GM23248 (cell line): ENCODE measurements around the gene PINK1. TPM values are rescaled to one million over a fixed set of nuclear protein-coding genes. Genes with fewer than 3 reads are reported as not detected.
"Not testable (repeated sequence)": the region's sequence is repeated elsewhere in the genome, so short reads cannot be mapped to it uniquely, and the experiment has no call there.

Source experiments
- DNase-seq: peaks from one replicate; pipeline ENCODE4 v3.0.0-alpha.2; 2015
- H2AFZ ChIP-seq: fragments of 200-600 bp; sonication (generic); 2 replicates; pipeline ENCODE4 v1.6.1; 2016; ENCODE audit warnings: antibody characterized with exemption
- H3F3A ChIP-seq: fragments of 200-600 bp; sonication (generic); 2 replicates; pipeline ENCODE4 v1.6.1; 2016; ENCODE audit warnings: mild to moderate bottlenecking, antibody characterized with exemption, mixed run types; ENCODE audit not compliant: insufficient read depth
- H3K27ac ChIP-seq: fragments of 200-600 bp; sonication (generic); 2 replicates; pipeline ENCODE4 v1.5.1; 2016; ENCODE audit warnings: mild to moderate bottlenecking
- H3K27me3 ChIP-seq: fragments of 200-600 bp; sonication (generic); replicated peaks from 2 replicates; pipeline ENCODE4 v1.6.1; 2016; ENCODE audit warnings: mild to moderate bottlenecking; ENCODE audit not compliant: insufficient read depth
- H3K36me3 ChIP-seq: fragments of 200-600 bp; sonication (generic); 2 replicates; pipeline ENCODE4 v1.6.1; 2016; ENCODE audit warnings: low read depth, mild to moderate bottlenecking
- H3K4me1 ChIP-seq: fragments of 200-600 bp; sonication (generic); 2 replicates; pipeline ENCODE4 v1.6.1; 2016; ENCODE audit warnings: mild to moderate bottlenecking; ENCODE audit not compliant: insufficient read depth
- H3K4me2 ChIP-seq: fragments of 200-600 bp; sonication (generic); one replicate; pipeline ENCODE4 v1.6.1; 2016; ENCODE audit warnings: mild to moderate bottlenecking; ENCODE audit not compliant: unreplicated experiment
- H3K4me3 ChIP-seq: fragments of 200-600 bp; sonication (generic); 2 replicates; pipeline ENCODE4 v1.5.1; 2016; ENCODE audit warnings: mild to moderate bottlenecking
- H3K79me2 ChIP-seq: fragments of 200-600 bp; sonication (generic); 2 replicates; pipeline ENCODE4 v1.6.1; 2016; ENCODE audit warnings: mild to moderate bottlenecking; ENCODE audit not compliant: insufficient read depth
- H3K9ac ChIP-seq: fragments of 200-600 bp; sonication (generic); 2 replicates; pipeline ENCODE4 v1.6.1; 2016; ENCODE audit warnings: mild to moderate bottlenecking
- H3K9me2 ChIP-seq: fragments of 200-600 bp; sonication (generic); 2 replicates; pipeline ENCODE4 v1.6.1; 2016; ENCODE audit warnings: mixed run types, mild to moderate bottlenecking, moderate library complexity; ENCODE audit not compliant: insufficient read depth
- H3K9me3 ChIP-seq: fragments of 200-600 bp; sonication (generic); one replicate; pipeline ENCODE4 v1.6.1; 2017; ENCODE audit warnings: low read depth
- H4K20me1 ChIP-seq: fragments of 200-600 bp; sonication (generic); 2 replicates; pipeline ENCODE4 v1.6.0; 2016; ENCODE audit not compliant: insufficient read depth
- EZH2 ChIP-seq: fragments of 200-600 bp; sonication (generic); IDR thresholded peaks from 2 replicates; pipeline ENCODE4 v1.6.1; 2018; ENCODE audit warnings: antibody characterized with exemption, mild to moderate bottlenecking; ENCODE audit not compliant: insufficient read depth, poor library complexity, severe bottlenecking
- EZH2phosphoT487 ChIP-seq: fragments of 200-600 bp; sonication (generic); IDR thresholded peaks from 2 replicates; pipeline ENCODE4 v1.6.1; 2018; ENCODE audit warnings: antibody characterized with exemption, moderate library complexity, mild to moderate bottlenecking, low read depth; ENCODE audit not compliant: insufficient read depth
- WGBS, 2 experiments: methylation state at CpG; one replicate each; pipeline ENCODE4 v1.1.6; 2015 to 2017; ENCODE audit warnings: low lambda C conversion rate in 2 of 2, low coverage in 1 of 2; ENCODE audit errors: missing lambda C conversion rate in 2 of 2; 5-methylcytosine and 5-hydroxymethylcytosine counted together
- in situ Hi-C: fragments of 300-500 bp; cut with MboI; formaldehyde crosslinking; loops from 2 replicates; pipeline ENCODE4 v1.15.0; 2020
- polyA plus RNA-seq: library from polyadenylated mRNA; unstranded; fragments of >200 nt; fragmentation: Nextera tagmentation; extraction: Ambion mirVana; gene quantifications from 2 replicates; pipeline ENCODE4 v1.2.1, GENCODE V29; 2016
- total RNA-seq: library from RNA; depleted of rRNA; stranded (reverse); fragments of >200 nt; shearing (Covaris generic); gene quantifications from 2 replicates; pipeline ENCODE4 v1.2.3, GENCODE V29; 2014

PINK1 gene
- total and polyA plus RNA-seq, 2 experiments from 2014 or later = 102 to 151 TPM

DNA sequence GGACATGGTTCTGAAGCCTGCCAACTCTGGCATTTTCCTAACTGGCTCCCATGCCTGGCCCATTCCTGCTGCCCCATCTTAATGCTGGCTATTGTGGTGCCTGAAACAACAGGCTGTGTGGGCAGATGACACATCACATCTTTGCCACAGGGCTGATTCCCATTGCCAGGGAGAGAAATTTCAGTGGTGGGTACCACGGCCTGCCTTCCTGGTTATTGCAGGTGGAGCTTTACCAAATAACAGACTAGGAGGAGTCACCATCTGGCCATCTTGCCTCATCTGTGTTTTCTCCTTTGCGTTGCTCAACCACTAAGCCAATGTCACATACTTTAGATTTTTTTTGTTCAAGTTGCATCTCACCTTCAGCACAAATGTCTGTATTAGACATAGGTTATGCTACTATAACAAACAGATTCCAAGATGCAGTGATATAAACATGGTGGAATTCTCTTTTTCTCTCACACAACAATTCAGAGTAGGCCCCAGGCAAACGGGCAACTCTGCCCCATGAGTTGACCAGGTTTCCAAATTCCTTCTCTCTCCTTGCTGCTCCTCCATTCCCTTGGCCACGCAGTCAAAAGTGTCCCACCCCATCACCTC, 30.3 kb upstream of the PINK1 start:
- H3K27ac ChIP-seq = peak overlapping the region; percentile 75
- H4K20me1 ChIP-seq = no peaks in the 10 kb centered on the region
- no peaks in the 10 kb centered on the region for H3K27me3 ChIP-seq
- H3K36me3 ChIP-seq = no peaks in the 10 kb centered on the region
- no peaks in the 10 kb centered on the region for H3K79me2 ChIP-seq
- H3K4me1 ChIP-seq = peaks cover 43% of the 10 kb centered on the region
- peak; percentile 40 for DNase-seq
- no peaks in the 10 kb centered on the region for H3K9me2 ChIP-seq
- H2AFZ ChIP-seq = 0 out of 2 replicates have a peak overlapping the region, but pooled peaks have one; percentile 9
- 0 out of 2 replicates have a peak overlapping the region, but pooled peaks have one; percentile 27 for H3K9ac ChIP-seq
- no peak overlapping the region for H3K4me3 ChIP-seq
- no peaks in the 10 kb centered on the region for H3K9me3 ChIP-seq
- peak overlapping the region; percentile 15 for H3K4me2 ChIP-seq
- H3F3A ChIP-seq = peaks cover 28% of the 10 kb centered on the region
- in situ Hi-C loops = no loop called here
- 85 to 94% methylated on average over 4 of the region's 4 CpGs for WGBS, 2 experiments
- no peak for TF ChIP-seq EZH2
- no peak for TF ChIP-seq EZH2phosphoT487

GRCh38 chr1:20603504-20604464, 29.5 kb upstream of the PINK1 start:
- DNase-seq = peak; percentile 96
- 56 to 61% methylated on average over 9 of the region's 9 CpGs for WGBS, 2 experiments
- Histone ChIP-seq H3K9me3 (no peaks in the 10 kb centered on the region), H3K27me3 (no peaks in the 10 kb centered on the region), H3K4me2 (peak overlapping the region; percentile 21), H3K9ac (peak overlapping the region; percentile 27), H3K9me2 (no peaks in the 10 kb centered on the region), H3K4me3 (no peak overlapping the region), H3K79me2 (no peaks in the 10 kb centered on the region), H3K27ac (peak overlapping the region; percentile 75), H3F3A (peaks cover 28% of the 10 kb centered on the region), H4K20me1 (no peaks in the 10 kb centered on the region), H3K4me1 (peaks cover 43% of the 10 kb centered on the region), H2AFZ (0 out of 2 replicates have a peak overlapping the region, but pooled peaks have one; percentile 9), H3K36me3 (no peaks in the 10 kb centered on the region)
- in situ Hi-C loops = no loop called here
- TF ChIP-seq EZH2 = no peak
- no peak for TF ChIP-seq EZH2phosphoT487

DNA sequence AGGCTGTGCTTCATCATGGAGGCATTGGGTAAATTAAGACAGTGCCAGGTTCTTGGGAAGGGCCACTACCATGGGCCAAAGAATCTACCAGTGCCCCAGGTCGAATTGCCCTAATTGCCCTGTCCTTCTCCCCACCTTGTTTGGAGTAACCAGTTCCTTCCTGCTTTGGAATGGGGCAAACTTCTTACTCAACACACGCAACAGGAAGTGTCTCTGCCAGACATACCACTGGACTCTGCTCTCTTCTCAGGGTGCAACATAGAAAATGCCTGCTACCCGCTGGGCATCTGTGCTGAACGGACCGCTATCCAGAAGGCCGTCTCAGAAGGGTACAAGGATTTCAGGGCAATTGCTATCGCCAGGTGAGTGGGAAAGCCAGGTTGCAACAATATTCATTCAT, 28.6 kb upstream of the PINK1 start:
- Histone ChIP-seq H3K27ac (peak overlapping the region; percentile 75), H3K9me2 (no peaks in the 10 kb centered on the region), H3K4me3 (no peak overlapping the region)

DNA sequence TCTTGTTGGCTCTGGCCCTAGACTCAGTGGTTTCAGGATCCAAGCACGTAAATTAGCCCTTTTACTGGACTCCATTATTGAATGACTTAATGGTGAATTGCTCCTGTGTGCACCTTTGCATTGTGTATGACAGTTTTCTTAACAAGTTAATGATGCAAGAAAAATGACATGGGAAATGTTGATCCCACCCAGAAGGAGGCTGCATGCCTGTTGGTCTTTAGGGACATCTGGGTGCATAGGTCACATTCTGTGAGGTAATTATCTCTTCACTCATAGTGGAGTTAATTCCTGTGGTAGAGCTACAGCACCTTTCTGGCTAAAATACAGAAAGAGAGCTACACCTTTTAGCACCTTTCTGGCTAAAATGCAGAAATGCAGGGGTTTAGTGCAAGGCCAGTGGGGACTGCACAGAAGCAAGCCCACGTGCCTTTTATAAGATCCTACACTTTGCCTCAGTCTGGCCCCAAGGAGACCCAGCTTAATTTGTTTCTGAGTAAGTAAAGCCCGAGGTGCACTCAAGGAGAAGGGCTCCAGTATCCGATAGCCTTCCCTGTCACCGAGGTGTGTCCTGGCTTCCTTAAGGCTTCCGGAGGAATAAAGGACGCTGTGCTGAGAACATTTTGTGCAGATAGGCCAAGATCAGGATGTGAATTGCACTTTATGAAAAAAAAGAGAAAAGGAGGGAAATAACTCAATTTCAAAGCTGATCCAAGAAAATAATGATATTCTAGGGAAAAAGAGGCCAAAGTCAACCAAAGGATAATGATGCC, 26.3 kb upstream of the PINK1 start:
- H3K9me2 ChIP-seq, H3K9ac ChIP-seq, H3K79me2 ChIP-seq, H3K4me3 ChIP-seq, H2AFZ ChIP-seq, H3K9me3 ChIP-seq, H3K4me2 ChIP-seq, in situ Hi-C loops, H3K27ac ChIP-seq, H3K27me3 ChIP-seq, H4K20me1 ChIP-seq, H3K36me3 ChIP-seq, DNase-seq: not testable (repeated sequence)
- 72 to 75% methylated on average over 7 of the region's 7 CpGs for WGBS, 2 experiments
- peaks cover 28% of the 10 kb centered on the region for H3K4me1 ChIP-seq
- peaks cover 18% of the 10 kb centered on the region for H3F3A ChIP-seq

More for the DNA sequence above, 28.6 kb upstream of the PINK1 start:
- in situ Hi-C loops = no loop called here
- H3K79me2 ChIP-seq = no peaks in the 10 kb centered on the region
- H3K4me2 ChIP-seq = peak overlapping the region; percentile 21
- no peaks in the 10 kb centered on the region for H3K9me3 ChIP-seq
- peaks cover 28% of the 10 kb centered on the region for H3F3A ChIP-seq
- peak; percentile 32 for DNase-seq
- H4K20me1 ChIP-seq = no peaks in the 10 kb centered on the region
- no peaks in the 10 kb centered on the region for H3K27me3 ChIP-seq
- peaks cover 43% of the 10 kb centered on the region for H3K4me1 ChIP-seq
- TF ChIP-seq EZH2 = no peak
- 76 to 81% methylated on average over 7 of the region's 7 CpGs for WGBS, 2 experiments
- H3K36me3 ChIP-seq = no peaks in the 10 kb centered on the region
- no peak overlapping the region for H3K9ac ChIP-seq
- H2AFZ ChIP-seq = no peak overlapping the region
